ENCODE results near the gene KCTD2.

Gene KCTD2

DNA sequence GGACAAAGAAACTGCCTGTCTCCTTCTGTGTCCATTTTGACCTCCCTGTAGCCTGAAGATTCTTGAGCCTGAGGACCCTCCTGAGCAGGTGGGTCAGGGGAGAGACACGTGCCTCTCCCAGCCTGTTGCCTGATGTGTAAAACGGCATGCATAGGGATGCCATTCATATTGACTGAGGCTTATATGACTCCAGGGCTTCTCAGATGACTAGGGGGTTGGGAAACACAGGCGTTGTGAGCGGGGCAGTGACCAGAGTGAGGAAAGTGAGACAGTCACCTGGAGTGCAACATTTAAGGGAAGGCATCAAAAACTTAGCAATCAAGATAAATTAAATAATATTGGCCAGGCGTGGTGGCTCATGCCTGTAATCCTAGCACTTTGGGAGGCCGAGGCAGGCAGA is 35.7 kb downstream of the KCTD2 start:
- peaks cover 3% of the 10 kb centered on the region for H3K4me1 ChIP-seq (ENCODE audit: control insufficient read depth, low read depth, low read length)
- no peaks in the 10 kb centered on the region for H3K36me3 ChIP-seq (ENCODE audit: control insufficient read depth, low read depth, low read length)
- H3K27ac ChIP-seq (ENCODE audit: low read length), result no peak overlapping the region
- H3K27me3 ChIP-seq (ENCODE audit: control insufficient read depth, insufficient read depth, low read length), result no peaks in the 10 kb centered on the region
- H3K9me3 ChIP-seq (ENCODE audit: control insufficient read depth, low read depth, low read length), result no peaks in the 10 kb centered on the region
- H3K9ac ChIP-seq (ENCODE audit: low read length), result no peak overlapping the region
- H3K4me3 ChIP-seq (ENCODE audit: low read length), result no peak overlapping the region

DNA sequence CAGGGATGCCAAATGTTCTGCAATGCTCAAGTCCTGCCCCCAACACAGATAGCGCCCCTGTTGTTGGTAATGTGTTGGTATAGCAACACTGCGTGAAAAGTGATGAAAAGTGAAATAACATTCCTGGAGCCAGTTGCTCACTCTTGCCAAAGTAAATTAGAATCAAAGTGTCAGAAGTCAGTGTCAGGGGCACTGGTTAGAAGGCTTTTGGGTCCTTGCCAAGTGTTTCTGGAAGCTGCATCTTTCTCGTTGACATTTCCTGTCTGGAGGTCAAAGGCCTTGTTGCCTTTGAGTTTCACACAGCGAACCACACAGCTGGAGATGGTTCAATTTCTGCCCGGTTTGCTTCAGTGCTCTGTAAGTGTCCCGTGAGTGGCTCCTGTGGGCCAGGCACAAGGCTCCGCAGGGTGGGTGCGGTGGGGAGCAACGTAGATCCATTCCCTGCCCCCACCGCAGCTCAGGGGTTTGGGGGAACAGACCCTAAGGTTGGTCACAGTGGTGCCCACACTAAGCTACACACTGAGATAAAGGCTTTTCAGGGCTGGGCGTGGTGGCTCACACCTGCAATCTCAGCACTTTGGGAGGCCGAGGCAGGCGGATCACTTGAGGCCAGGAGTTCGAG is 37.1 kb downstream of the KCTD2 start:
- Histone ChIP-seq H3K9me3 (ENCODE audit: control insufficient read depth, low read depth, low read length) (no peaks in the 10 kb centered on the region), H3K4me3 (ENCODE audit: low read length) (no peak overlapping the region), H3K27me3 (ENCODE audit: control insufficient read depth, insufficient read depth, low read length) (no peaks in the 10 kb centered on the region), H3K9ac (ENCODE audit: low read length) (no peak overlapping the region), H3K36me3 (ENCODE audit: control insufficient read depth, low read depth, low read length) (no peaks in the 10 kb centered on the region), H3K4me1 (ENCODE audit: control insufficient read depth, low read depth, low read length) (peaks cover 9% of the 10 kb centered on the region), H3K27ac (ENCODE audit: low read length) (no peak overlapping the region)

DNA sequence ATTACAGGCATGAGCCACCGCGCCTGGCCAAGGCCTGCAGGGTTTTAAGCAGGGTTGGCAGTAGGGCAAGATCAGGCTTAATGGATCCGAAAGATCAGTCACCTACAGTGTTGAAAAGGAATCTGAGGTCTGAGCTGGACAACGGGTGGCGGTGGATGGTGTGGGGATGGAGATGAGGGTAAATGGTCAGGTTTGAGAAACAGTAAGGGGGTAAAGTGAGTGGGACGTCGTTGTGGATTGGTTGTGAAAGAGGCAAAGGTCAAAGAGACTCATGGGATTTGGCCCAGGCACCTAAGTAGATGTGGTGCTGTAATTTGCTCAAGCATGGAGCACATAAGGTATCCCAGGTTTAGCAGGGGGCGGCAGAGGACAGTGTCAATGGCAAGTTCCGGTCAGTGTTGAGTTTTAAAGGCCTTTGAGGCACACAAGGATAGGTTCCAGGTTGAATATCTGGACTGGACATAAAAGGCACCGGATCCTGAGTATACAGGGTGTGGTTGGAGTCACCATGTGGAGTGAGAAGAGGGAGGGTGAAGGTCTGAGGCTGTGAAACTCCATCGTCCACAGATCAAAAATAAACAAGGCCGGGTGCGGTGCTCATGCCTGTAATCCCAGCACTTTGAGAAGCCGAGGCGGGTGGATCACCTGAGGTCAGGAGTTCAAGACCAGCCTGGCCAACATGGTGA is 39.6 kb downstream of the KCTD2 start:
- Histone ChIP-seq H3K4me1 (ENCODE audit: control insufficient read depth, low read depth, low read length) (peaks cover 12% of the 10 kb centered on the region), H3K36me3 (ENCODE audit: control insufficient read depth, low read depth, low read length) (no peaks in the 10 kb centered on the region), H3K9me3 (ENCODE audit: control insufficient read depth, low read depth, low read length) (no peaks in the 10 kb centered on the region), H3K9ac (ENCODE audit: low read length) (no peak overlapping the region), H3K4me3 (ENCODE audit: low read length) (peak overlapping the region; percentile 72), H3K27ac (ENCODE audit: low read length) (no peak overlapping the region), H3K27me3 (ENCODE audit: control insufficient read depth, insufficient read depth, low read length) (no peaks in the 10 kb centered on the region)

DNA sequence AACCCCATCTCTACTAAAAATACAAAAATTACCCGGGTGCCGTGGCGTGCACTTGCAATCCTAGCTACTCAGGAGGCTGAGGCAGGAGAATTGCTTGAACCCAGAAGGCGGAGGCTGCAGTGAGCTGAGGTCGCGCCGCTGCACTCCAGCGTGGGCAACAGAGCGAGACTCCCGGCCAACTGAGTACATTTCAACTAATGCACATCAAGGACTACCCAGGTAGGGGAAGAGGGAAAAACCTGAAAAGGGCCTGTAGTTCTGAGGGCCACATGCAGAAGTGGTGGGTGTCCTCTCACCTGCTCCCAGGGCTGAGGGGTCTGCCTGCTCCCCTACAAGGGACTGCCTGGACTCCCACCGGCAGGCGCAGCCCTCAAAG is 40.1 kb downstream of the KCTD2 start:
- no peaks in the 10 kb centered on the region for H3K36me3 ChIP-seq (ENCODE audit: control insufficient read depth, low read depth, low read length)
- no peaks in the 10 kb centered on the region for H3K27me3 ChIP-seq (ENCODE audit: control insufficient read depth, insufficient read depth, low read length)
- peak overlapping the region; percentile 65 for H3K9ac ChIP-seq (ENCODE audit: low read length)
- H3K27ac ChIP-seq (ENCODE audit: low read length), result peak overlapping the region; percentile 87
- peak overlapping the region; percentile 72 for H3K4me3 ChIP-seq (ENCODE audit: low read length)
- no peaks in the 10 kb centered on the region for H3K9me3 ChIP-seq (ENCODE audit: control insufficient read depth, low read depth, low read length)
- peaks cover 12% of the 10 kb centered on the region for H3K4me1 ChIP-seq (ENCODE audit: control insufficient read depth, low read depth, low read length)

DNA sequence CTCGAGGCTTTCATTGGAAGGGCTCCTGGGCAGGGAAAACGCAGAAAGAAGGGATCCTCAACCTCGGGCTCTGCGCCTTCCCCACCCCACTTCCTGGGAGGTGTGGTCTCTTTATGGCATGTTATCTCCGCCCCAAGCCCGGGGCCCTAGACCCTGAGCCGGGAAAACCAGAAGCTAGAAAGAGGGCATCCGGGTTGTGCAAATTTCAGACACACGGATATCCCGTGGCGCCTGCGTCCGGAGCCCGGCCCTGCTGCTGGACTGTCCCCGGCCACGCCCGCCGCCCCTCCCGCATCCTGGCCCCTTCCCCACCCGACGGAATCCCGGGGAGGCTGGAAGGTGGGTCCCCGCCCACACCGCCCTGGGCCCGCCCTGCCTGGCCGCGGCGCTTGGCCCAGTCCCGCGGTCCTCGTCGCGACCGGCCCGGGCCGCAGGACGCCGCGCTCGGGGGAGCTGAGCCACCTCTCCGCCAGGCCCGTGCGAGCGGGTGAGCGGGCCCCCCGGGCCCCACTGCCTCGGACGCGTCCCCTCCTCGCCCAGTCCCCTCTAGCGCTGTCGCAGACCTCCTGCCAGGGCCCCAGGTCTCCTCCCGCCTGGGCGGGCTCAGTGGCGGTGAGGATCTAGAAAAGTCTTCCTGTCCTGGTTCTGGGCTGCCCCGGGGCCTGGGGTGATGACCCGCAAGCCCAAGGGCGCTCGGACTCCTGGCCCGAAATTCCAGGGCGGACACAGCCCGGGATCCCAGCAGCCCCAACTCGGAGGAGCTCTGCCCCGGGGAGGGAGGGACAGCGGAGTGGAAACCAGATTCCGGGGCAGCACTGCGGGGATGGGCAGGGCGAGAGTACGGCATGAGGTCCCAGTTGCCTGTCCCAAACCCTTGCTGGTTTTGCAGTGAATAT is 40.8 kb downstream of the KCTD2 start, which contains the start of gene SLC16A5:
SLC16A5 (plus strand) TSS at position 397 of the 896 bp plus-strand sequence. CDS start 5,683 bp downstream, outside the sequence.
- Histone ChIP-seq H3K4me3 (ENCODE audit: low read length) (peak within 1 kb of the TSS; percentile 72), H3K27ac (ENCODE audit: low read length) (peak within 1 kb of the TSS; percentile 87), H3K9ac (ENCODE audit: low read length) (peak within 1 kb of the TSS; percentile 70), H3K27me3 (ENCODE audit: control insufficient read depth, insufficient read depth, low read length) (no peaks in the 10 kb centered on the region), H3K9me3 (ENCODE audit: control insufficient read depth, low read depth, low read length) (no peaks in the 10 kb centered on the region), H3K4me1 (ENCODE audit: control insufficient read depth, low read depth, low read length) (peaks cover 12% of the 10 kb centered on the region), H3K36me3 (ENCODE audit: control insufficient read depth, low read depth, low read length) (no peaks in the 10 kb centered on the region)

DNA sequence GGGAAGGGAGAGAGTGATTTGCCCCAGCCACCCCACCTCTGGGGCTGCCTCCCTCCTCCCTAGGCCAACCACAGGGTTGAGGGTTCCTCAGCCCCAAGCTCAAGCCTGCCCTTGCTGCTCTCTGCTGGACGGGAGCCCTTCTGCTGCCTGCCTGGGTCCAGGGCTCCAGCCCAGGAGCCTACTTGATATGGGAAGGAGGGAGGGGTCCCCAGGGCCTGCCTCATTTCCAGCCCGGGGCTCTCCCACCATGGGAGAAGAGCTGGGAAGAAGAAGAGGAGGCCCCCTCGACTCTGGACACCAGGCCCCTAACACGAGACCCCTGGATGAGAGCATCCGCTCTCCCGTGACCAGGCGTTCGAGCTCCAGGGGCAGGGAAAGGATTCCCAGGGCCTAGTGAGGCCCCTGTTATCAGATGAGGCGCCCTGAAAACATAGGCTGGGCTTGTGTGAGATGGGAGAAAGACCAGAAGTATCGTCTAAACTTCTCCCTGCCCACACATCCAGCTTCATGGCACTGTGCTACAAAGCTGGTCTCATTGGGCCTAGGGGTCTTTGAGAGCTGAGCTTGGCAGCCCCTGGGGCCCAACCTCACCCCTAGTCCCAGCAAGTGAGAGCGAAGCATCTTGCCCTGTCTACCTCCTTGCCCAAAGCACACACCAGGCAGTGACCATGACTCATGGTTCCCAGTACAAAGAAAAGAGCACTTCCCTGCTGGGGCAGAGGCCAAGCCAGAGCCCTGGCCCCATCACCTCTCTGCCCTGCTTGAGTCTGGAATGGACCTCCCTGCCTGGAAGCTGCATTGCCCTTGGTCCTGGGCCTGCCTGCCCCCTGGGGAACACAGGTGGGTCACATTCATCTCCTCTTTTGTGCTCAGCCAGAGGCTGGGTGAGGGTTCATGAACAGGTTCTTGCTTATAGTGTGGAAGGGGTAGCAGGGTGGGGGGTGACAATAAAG is 41.7 kb downstream of the KCTD2 start:
- Histone ChIP-seq H3K4me3 (ENCODE audit: low read length) (peak overlapping the region; percentile 72), H3K36me3 (ENCODE audit: control insufficient read depth, low read depth, low read length) (no peaks in the 10 kb centered on the region), H3K27ac (ENCODE audit: low read length) (peak overlapping the region; percentile 24), H3K9me3 (ENCODE audit: control insufficient read depth, low read depth, low read length) (no peaks in the 10 kb centered on the region), H3K4me1 (ENCODE audit: control insufficient read depth, low read depth, low read length) (peaks cover 12% of the 10 kb centered on the region), H3K9ac (ENCODE audit: low read length) (peak overlapping the region; percentile 70), H3K27me3 (ENCODE audit: control insufficient read depth, insufficient read depth, low read length) (no peaks in the 10 kb centered on the region)

DNA sequence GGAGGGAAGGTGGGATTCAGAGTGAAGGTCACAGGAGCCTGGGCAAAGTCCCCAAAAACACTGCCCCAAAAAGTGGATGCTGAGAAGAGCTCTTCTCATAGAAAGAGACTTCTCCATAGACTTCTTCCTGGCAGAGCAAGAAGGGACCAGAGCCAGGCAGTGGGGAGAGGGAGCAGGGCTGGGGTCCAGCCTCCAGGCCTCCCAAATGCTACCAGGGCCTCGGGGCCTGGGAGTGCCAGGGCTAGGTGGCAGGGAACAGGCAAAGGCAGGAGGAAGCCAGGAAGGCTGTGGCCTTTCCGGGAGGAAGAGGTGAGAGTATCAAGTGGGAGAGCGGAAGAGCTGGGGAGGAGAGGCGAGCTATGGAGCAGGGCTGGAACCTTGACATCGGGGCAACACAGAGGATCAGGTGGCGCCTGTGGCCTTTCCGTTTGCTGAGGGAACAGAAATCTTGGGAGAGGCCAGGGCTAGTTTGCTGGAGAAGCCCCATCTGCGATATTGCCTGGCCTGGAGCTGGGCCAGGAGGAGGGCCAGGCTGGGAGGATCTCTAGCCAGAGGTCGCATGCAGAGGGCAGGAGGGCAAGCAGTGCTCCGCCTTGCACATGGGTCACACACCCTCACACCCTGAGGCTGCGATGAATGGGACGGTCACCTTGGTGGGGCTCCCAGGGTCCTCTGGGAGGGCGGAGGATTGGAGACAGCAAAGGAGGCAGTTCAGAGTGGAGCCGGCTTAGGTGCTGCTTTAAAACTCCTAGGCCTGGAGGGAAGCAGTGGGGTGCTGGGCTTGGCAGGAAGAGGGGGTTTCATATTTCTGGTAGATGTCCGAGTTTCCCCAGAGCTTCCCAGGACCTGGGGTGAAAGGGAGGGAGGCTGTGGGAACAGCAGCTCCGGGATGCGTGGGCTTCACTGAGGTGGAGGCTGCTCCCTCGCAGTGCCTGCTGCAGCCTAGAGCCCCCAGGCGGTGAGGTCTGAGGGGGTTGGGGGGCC is 44.1 kb downstream of the KCTD2 start:
- Histone ChIP-seq H3K9ac (ENCODE audit: low read length) (no peak overlapping the region), H3K27me3 (ENCODE audit: control insufficient read depth, insufficient read depth, low read length) (no peaks in the 10 kb centered on the region), H3K36me3 (ENCODE audit: control insufficient read depth, low read depth, low read length) (no peaks in the 10 kb centered on the region), H3K27ac (ENCODE audit: low read length) (no peak overlapping the region), H3K9me3 (ENCODE audit: control insufficient read depth, low read depth, low read length) (no peaks in the 10 kb centered on the region), H3K4me3 (ENCODE audit: low read length) (no peak overlapping the region), H3K4me1 (ENCODE audit: control insufficient read depth, low read depth, low read length) (peaks cover 12% of the 10 kb centered on the region)

DNA sequence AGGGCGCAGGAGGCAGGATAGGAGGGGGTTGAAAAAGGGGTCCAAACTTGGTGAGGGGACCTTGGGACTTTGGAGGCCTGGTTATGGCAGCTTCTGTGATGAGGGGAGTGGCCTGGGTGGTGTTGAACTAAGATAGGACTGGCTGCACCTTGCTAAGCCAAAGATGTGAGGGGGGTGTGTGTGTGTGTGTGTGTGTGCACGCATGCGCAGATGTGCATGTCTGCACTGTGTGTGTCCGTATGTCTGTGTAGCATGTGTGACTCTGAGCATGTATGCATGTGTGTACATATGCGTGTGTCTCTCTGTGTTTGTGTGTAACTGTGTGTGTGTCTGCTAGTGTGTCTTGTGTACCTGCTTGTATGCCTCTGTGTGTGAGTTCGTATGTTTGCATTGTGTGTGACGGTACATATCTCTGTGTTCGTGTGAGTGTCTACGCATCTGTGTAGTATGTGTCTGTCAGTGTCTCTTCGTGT is 44.9 kb downstream of the KCTD2 start:
- no peak overlapping the region for H3K27ac ChIP-seq (ENCODE audit: low read length)
- no peaks in the 10 kb centered on the region for H3K27me3 ChIP-seq (ENCODE audit: control insufficient read depth, insufficient read depth, low read length)
- H3K9ac ChIP-seq (ENCODE audit: low read length), result no peak overlapping the region
- no peaks in the 10 kb centered on the region for H3K9me3 ChIP-seq (ENCODE audit: control insufficient read depth, low read depth, low read length)
- H3K36me3 ChIP-seq (ENCODE audit: control insufficient read depth, low read depth, low read length), result no peaks in the 10 kb centered on the region
- no peak overlapping the region for H3K4me3 ChIP-seq (ENCODE audit: low read length)
- peaks cover 12% of the 10 kb centered on the region for H3K4me1 ChIP-seq (ENCODE audit: control insufficient read depth, low read depth, low read length)

DNA sequence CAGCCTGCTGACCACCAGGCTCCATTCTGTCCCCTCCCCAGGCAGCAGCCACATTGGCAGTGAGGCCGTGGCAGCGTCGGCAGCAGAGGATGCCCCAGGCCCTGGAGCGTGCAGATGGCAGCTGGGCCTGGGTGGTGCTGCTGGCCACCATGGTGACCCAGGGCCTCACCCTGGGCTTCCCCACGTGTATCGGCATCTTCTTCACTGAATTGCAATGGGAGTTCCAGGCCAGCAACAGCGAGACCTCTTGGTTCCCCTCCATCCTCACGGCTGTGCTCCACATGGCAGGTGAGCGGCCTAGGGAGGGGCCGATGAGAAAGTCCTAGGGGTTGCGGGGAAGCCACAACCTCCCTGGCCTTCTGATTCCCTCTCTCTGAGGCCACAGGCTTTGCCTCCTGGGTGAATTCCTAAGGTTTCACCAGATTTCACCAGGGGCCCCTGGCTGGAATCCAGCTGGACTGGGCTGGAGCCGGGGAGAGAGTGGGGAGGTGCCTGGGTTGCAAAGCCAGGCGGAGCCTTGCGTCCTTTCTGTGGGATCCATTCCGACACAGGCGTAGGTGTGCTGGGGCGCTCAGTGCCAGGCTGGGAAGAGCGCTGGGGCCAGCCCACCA is 46.6 kb downstream of the KCTD2 start:
- Histone ChIP-seq H3K9me3 (ENCODE audit: control insufficient read depth, low read depth, low read length) (no peaks in the 10 kb centered on the region), H3K27ac (ENCODE audit: low read length) (no peak overlapping the region), H3K9ac (ENCODE audit: low read length) (no peak overlapping the region), H3K4me1 (ENCODE audit: control insufficient read depth, low read depth, low read length) (peaks cover 8% of the 10 kb centered on the region), H3K36me3 (ENCODE audit: control insufficient read depth, low read depth, low read length) (no peaks in the 10 kb centered on the region), H3K4me3 (ENCODE audit: low read length) (no peak overlapping the region), H3K27me3 (ENCODE audit: control insufficient read depth, insufficient read depth, low read length) (no peaks in the 10 kb centered on the region)
